Panc1 (cell line): ENCODE results near the gene SLC48A1. TPM values are rescaled to one million over a fixed set of nuclear protein-coding genes. Genes with fewer than 3 reads are reported as not detected.

ENCODE experiments used
- ATAC-seq: fragments of 200-7000 bp; cut with Tn5 transposase; 2 replicates; pipeline ENCODE4 v1.9.1; 2020; ENCODE audit warnings: mild to moderate bottlenecking, moderate library complexity
- BruUV-seq: library from RNA; stranded (reverse); fragments of 400-500 nt; replicated peaks from 2 replicates; lab custom pipeline; 2021; lab: Mats Ljungman, UMichigan
- CTCF ChIA-PET: fragments of 300-600 bp; sonication (Branson Sonifier 250); formaldehyde crosslinking; loops from one replicate; lab custom pipeline; 2022; ENCODE audit warnings: antibody characterized with exemption; lab: Charles Lee
- POLR2A ChIA-PET: fragments of 300-600 bp; sonication (Branson Sonifier 250); formaldehyde crosslinking; loops from one replicate; lab custom pipeline; 2022; ENCODE audit warnings: antibody characterized with exemption; lab: Charles Lee
- DNase-seq: peaks from one replicate; pipeline ENCODE4 v3.0.0-alpha.2; 2010; ENCODE audit warnings: low read depth, low spot score
- H3K27ac ChIP-seq: 2 replicates; pipeline ENCODE4 v1.5.1; 2011; ENCODE audit warnings: mild to moderate bottlenecking, low read length, inconsistent platforms
- H3K27me3 ChIP-seq: fragments of 200-500 bp; sonication (Bioruptor generic); 2 replicates; pipeline ENCODE4 v1.6.0; 2014; ENCODE audit warnings: low read length, inconsistent platforms; ENCODE audit not compliant: control insufficient read depth, insufficient read depth
- H3K36me3 ChIP-seq: fragments of 200-500 bp; sonication (Bioruptor generic); 2 replicates; pipeline ENCODE4 v1.5.1; 2014; ENCODE audit warnings: inconsistent platforms, mild to moderate bottlenecking, low read length, moderate library complexity; ENCODE audit not compliant: control insufficient read depth, insufficient read depth
- H3K4me1 ChIP-seq: 2 replicates; pipeline ENCODE4 v1.5.1; 2011; ENCODE audit warnings: inconsistent platforms, mild to moderate bottlenecking, low read length, moderate library complexity; ENCODE audit not compliant: control insufficient read depth, insufficient read depth
- H3K4me3 ChIP-seq, 2 experiments: 2 replicates each; pipeline ENCODE4 v1.5.1; 2011 to 2012; ENCODE audit warnings: low read depth in 2 of 2, low read length in 2 of 2, mild to moderate bottlenecking in 2 of 2, inconsistent platforms in 1 of 2, moderate library complexity in 1 of 2
- H3K9me3 ChIP-seq: fragments of 200-500 bp; sonication (Bioruptor generic); 2 replicates; pipeline ENCODE4 v1.5.1; 2014; ENCODE audit warnings: low read depth, mild to moderate bottlenecking, inconsistent platforms, low read length, moderate library complexity; ENCODE audit not compliant: control insufficient read depth, insufficient read depth
- POLR2AphosphoS5 ChIP-seq: IDR thresholded peaks from 2 replicates; pipeline ENCODE4 v1.6.1; 2012; ENCODE audit warnings: mild to moderate bottlenecking, low read depth, low read length, moderate library complexity
- SIN3A ChIP-seq: IDR thresholded peaks from 2 replicates; pipeline ENCODE4 v1.6.1; 2012; ENCODE audit warnings: low read depth, mild to moderate bottlenecking, low read length, moderate library complexity, borderline replicate concordance; ENCODE audit not compliant: insufficient read depth
- TCF7L2 ChIP-seq: IDR thresholded peaks from 2 replicates; pipeline ENCODE4 v1.6.1; 2011; ENCODE audit warnings: mild to moderate bottlenecking, low read depth, low read length, inconsistent platforms
- in situ Hi-C: cut with HindIII; loops from 2 replicates; pipeline ENCODE4 v1.10.0; 2016; ENCODE audit warnings: low sequenced_read_pairs, low pct_unique_long_range_greater_than_20kb
- intact Hi-C: fragments of 100-400 bp; cut with micrococcal nuclease; formaldehyde crosslinking; loops from one replicate; pipeline ENCODE4 v1.10.0; 2022; ENCODE audit not compliant: unreplicated experiment
- total RNA-seq: library from RNA; stranded (reverse); gene quantifications from one replicate; pipeline ENCODE4 v1.2.1, GENCODE V29; 2021; ENCODE audit not compliant: unreplicated experiment
- TF ChIP-seq, protein P1 (sequence below), 2 experiments: IDR thresholded peaks; 2 replicates each; pipeline ENCODE4 v1.6.1; 2011 to 2012; ENCODE audit warnings: low read depth in 2 of 2, control low read depth in 1 of 2, low read length in 1 of 2, mild to moderate bottlenecking in 1 of 2, moderate library complexity in 1 of 2; ENCODE audit not compliant: insufficient read depth in 1 of 2
- TF ChIP-seq, protein P2 (sequence below): fragments of 450-650 bp; IDR thresholded peaks from 2 replicates; pipeline ENCODE4 v1.5.1; 2017; ENCODE audit warnings: mild to moderate bottlenecking

Gene SLC48A1
- total RNA-seq, 1 experiment from 2014 or later = 32.0 TPM

DNA sequence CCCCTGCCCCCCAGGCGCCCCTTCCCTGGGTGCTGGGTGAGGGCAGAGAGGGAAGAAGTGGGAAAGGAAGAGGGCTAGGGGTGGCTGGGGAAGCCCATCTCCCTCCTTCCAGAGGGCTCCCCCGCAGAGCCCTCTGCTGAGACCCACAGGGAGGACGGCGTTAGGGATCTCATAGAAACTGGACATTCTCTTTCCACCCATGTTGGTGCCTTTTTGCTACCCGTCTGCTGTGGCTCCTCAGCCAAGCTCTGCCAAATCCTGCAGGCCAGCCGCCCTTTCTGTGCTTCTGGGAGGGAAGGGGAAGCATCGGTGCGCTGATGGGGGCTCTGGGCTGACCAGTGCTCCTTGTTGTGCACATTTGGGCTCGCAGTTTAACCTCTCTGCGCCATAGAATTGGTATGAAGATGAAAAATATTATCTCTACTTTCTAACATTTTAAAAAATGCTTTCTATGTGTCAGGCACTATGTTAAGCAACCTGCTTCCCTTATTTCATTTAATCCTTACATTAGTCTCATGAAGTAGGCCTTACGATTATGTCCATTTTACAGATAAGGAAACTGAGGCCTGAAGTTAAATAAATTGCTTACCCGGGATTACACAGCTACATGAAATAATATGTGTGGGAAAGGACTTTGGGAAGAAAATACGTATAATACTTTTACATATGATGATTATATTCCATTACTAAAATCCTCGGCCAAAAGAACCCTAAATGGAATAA lies 981 bp downstream of the SLC48A1 start:
- Histone ChIP-seq H3K4me1 (peaks cover 50% of the 10 kb centered on the region), H3K27me3 (no peaks in the 10 kb centered on the region), H3K9me3 (no peaks in the 10 kb centered on the region), H3K4me3 (peak overlapping the region; percentile 67 to 70), H3K36me3 (no peaks in the 10 kb centered on the region; the same call in 1 of the 2 replicates), H3K27ac (peak overlapping the region; percentile 79)
- in situ Hi-C loops (no loop called here), intact Hi-C loops (no loop called here)
- POLR2A ChIA-PET = interaction anchor here (0.9 kb wide), 1 partner anchor 59 kb away, joined by 4 read pairs; no protein-coding TSS in a partner anchor
- DNase-seq (no peak), ATAC-seq (no peak)
- TF ChIP-seq POLR2AphosphoS5 (no peak), SIN3A (no peak), TCF7L2 (no peak)
- TF ChIP-seq, protein P1, sequence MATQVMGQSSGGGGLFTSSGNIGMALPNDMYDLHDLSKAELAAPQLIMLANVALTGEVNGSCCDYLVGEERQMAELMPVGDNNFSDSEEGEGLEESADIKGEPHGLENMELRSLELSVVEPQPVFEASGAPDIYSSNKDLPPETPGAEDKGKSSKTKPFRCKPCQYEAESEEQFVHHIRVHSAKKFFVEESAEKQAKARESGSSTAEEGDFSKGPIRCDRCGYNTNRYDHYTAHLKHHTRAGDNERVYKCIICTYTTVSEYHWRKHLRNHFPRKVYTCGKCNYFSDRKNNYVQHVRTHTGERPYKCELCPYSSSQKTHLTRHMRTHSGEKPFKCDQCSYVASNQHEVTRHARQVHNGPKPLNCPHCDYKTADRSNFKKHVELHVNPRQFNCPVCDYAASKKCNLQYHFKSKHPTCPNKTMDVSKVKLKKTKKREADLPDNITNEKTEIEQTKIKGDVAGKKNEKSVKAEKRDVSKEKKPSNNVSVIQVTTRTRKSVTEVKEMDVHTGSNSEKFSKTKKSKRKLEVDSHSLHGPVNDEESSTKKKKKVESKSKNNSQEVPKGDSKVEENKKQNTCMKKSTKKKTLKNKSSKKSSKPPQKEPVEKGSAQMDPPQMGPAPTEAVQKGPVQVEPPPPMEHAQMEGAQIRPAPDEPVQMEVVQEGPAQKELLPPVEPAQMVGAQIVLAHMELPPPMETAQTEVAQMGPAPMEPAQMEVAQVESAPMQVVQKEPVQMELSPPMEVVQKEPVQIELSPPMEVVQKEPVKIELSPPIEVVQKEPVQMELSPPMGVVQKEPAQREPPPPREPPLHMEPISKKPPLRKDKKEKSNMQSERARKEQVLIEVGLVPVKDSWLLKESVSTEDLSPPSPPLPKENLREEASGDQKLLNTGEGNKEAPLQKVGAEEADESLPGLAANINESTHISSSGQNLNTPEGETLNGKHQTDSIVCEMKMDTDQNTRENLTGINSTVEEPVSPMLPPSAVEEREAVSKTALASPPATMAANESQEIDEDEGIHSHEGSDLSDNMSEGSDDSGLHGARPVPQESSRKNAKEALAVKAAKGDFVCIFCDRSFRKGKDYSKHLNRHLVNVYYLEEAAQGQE (IDR thresholded peaks at IDR 0.05; ENCODE audit: insufficient read depth in 1 of 2, low read depth in 2 of 2, low read length in 1 of 2) = no peak
- TF ChIP-seq, protein P2, sequence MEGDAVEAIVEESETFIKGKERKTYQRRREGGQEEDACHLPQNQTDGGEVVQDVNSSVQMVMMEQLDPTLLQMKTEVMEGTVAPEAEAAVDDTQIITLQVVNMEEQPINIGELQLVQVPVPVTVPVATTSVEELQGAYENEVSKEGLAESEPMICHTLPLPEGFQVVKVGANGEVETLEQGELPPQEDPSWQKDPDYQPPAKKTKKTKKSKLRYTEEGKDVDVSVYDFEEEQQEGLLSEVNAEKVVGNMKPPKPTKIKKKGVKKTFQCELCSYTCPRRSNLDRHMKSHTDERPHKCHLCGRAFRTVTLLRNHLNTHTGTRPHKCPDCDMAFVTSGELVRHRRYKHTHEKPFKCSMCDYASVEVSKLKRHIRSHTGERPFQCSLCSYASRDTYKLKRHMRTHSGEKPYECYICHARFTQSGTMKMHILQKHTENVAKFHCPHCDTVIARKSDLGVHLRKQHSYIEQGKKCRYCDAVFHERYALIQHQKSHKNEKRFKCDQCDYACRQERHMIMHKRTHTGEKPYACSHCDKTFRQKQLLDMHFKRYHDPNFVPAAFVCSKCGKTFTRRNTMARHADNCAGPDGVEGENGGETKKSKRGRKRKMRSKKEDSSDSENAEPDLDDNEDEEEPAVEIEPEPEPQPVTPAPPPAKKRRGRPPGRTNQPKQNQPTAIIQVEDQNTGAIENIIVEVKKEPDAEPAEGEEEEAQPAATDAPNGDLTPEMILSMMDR = no peak
- CTCF ChIA-PET = interaction anchor here (0.6 kb wide), 1 partner anchor 30 kb away, joined by 3 read pairs; no protein-coding TSS in a partner anchor
- BruUV-seq = no TSS peak

DNA sequence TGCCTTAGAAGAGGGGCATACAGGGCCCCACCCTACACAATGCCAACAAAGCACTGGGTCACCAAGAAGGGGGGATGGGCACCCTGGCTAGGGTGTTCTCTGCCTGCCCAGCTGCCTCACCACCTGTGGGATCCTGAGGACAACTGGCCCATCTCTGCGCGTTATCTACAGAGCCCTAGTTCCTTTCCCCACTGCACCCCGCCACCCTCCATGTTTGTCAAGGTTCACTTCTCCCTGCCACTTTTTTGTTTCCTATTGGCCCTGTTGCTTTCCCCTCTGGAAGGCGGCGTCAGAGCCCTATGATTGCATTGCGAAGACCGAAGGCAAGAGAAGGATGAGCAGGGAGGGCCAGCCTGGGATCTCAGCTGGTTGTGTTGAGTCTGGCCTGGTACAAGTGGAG lies 1.6 kb downstream of the SLC48A1 start:
- in situ Hi-C loops (no loop called here), intact Hi-C loops (no loop called here)
- H3K4me1 ChIP-seq = peaks cover 46% of the 10 kb centered on the region
- POLR2A ChIA-PET = no interaction called here
- no peaks in the 10 kb centered on the region for H3K27me3 ChIP-seq
- no TSS peak for BruUV-seq
- no peak for ATAC-seq
- peak overlapping the region; percentile 70; the same call in 1 of the 2 replicates for H3K27ac ChIP-seq
- TF ChIP-seq SIN3A (no peak), POLR2AphosphoS5 (no peak), TCF7L2 (no peak)
- TF ChIP-seq, protein P2 = no peak
- TF ChIP-seq, protein P1 (IDR thresholded peaks at IDR 0.05; ENCODE audit: insufficient read depth in 1 of 2, low read depth in 2 of 2, low read length in 1 of 2) = no peak
- no peak for DNase-seq
- CTCF ChIA-PET = no interaction called here
- no peaks in the 10 kb centered on the region; the same call in 1 of the 2 replicates for H3K36me3 ChIP-seq
- no peak overlapping the region for H3K4me3 ChIP-seq
- no peaks in the 10 kb centered on the region for H3K9me3 ChIP-seq
